Tibial nerve (tissue), 3 donors: Measurements from ENCODE around the gene DGCR6.
"Not testable (repeated sequence)": the region's sequence is repeated elsewhere in the genome, so short reads cannot be mapped to it uniquely, and the experiment has no call there.

ENCODE experiments used
- CTCF ChIP-seq, 5 experiments: fragments of 200-600 bp in 3 of 5; fragments of 450-650 bp in 2 of 5; sonication (generic) in 3 of 5; IDR thresholded peaks; one replicate each; pipeline ENCODE4 v1.5.1; 2016 to 2019; ENCODE audit warnings: antibody characterized with exemption in 5 of 5, mild to moderate bottlenecking in 3 of 5, moderate library complexity in 2 of 5
- POLR2A ChIP-seq, 2 donors: fragments of 450-650 bp; IDR thresholded peaks; one replicate each; pipeline ENCODE4 v1.6.1; 2017; ENCODE audit warnings: antibody characterized with exemption in 2 of 2, mild to moderate bottlenecking in 2 of 2, moderate library complexity in 2 of 2

- not testable (repeated sequence) for TF ChIP-seq POLR2A, CTCF (IDR thresholded peaks at IDR 0.05)
Observed at GRCh38 chr22:18961201-18961600, 55.1 kb downstream of the DGCR6 start.
